Hematopoietic multipotent progenitor cell treated with erythropoietin and hydrocortisone succinate and interleukin-3 and kit ligand, for 17 days (in vitro differentiated cells): ENCODE measurements around the gene MPC1.

ENCODE experiments used
- DNase-seq: peaks from one replicate; pipeline ENCODE4 v3.0.0-alpha.2; 2015; ENCODE audit warnings: low spot score

MPC1 gene

DNA sequence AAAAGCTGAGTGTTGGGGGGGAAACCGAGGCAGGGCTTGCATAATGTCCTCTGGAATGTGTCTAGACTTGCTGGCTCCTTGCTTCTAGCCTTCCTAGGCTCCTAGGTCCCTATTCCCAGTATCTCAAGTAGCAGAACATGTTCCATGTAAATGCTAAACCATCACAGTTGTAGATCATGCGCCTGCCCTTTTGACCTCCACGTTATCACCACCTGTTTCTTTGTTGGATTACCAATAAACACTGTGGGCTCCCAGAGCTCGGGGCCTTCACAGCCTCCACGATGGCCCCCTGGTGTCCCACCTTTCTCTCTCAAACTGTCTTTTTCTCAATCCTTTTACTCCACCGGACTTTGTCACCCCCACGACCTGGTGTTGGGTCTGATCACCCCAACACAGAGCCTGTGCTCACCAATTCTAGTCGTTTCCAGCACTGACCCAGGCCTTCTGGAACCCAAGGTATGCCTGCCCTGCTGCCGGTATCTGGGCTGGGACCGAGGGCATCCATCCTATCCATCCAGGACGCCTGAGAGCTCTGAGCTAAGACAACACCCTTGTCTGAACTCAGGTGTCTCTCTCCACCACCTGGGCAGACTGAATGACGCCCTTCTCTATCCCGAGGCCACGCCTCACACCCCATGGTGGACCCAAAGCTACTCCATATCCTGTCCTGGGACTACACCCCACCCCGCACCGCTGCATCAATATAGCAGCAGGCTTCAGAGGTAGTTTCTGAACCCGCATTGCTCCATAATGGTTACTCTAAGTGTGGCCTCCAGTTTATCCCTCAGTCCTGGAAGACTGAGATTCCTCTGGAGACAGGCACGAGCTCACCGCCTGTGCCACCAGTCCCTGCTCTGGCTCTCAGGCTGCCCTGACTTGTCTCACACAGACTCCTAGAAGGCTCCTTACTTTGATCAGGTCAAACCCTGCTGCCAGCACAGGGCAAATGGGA is 65.2 kb downstream of the MPC1 start:
- no peak for DNase-seq

DNA sequence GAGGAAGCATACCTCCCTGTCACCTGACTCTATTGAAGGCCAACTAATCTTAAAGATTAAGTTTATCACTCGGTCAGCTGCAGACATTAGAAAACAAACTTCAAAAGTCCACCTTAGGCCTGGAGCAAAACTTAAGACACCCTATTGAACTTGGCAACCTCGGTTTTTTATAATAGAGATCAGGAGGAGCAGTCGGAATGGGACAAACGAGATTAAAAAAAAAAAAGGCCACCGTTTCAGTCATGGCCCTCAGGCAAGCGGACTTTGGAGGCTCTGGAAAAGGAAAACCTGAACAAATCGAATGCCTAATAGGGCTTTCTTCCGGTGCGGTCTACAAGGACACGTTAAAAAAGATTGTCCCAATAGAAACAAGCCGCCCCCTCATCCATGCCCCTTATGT is 67.3 kb downstream of the MPC1 start:
- no peak for DNase-seq
